ENCODE measurements around the gene CUL7.

- no peak for TF ChIP-seq EZH2 (IDR thresholded peaks at IDR 0.05; ENCODE audit: insufficient read depth, poor library complexity, severe bottlenecking)
- no peak for TF ChIP-seq EZH2phosphoT487 (IDR thresholded peaks at IDR 0.05; ENCODE audit: insufficient read depth, low read depth)
Observed at GRCh38 chr6:43034190-43034525, 19.5 kb downstream of the CUL7 start.
